ENCODE results near the gene NRCAM.

NRCAM gene

GRCh38 chr7:108132551-108133265 lies 323.5 kb downstream of the NRCAM start:
- CTCF ChIA-PET, result interaction anchor here (1.0 to 10.9 kb wide), 9 partner anchors 9 to 108 kb away, joined by 3 to 107 read pairs (median 6); no protein-coding TSS in a partner anchor
- POLR2A ChIA-PET, result interaction anchor here (1.0 kb wide), 1 partner anchor 8 kb away, joined by 3 read pairs; no protein-coding TSS in a partner anchor
- no peak for TF ChIP-seq CTCF (IDR thresholded peaks at IDR 0.05; ENCODE audit: control extremely low read depth, extremely low read depth, low read depth, missing control alignments)
- DNase-seq (ENCODE audit: extremely low spot score), result no peak

GRCh38 chr7:108130261-108130660 lies 326.0 kb downstream of the NRCAM start, which contains the start of gene LAMB4:
LAMB4 (minus strand) TSS chr7:108130361; CDS start chr7:108123164, 7,197 bp downstream.
- CTCF ChIA-PET, result interaction anchor here (0.7 to 10.9 kb wide), 4 partner anchors 10 to 17 kb away, joined by 3 to 107 read pairs (median 12); no protein-coding TSS in a partner anchor
- no peak for TF ChIP-seq CTCF (IDR thresholded peaks at IDR 0.05; ENCODE audit: control extremely low read depth, extremely low read depth, low read depth, missing control alignments)
- no peak for DNase-seq (ENCODE audit: extremely low spot score)
- POLR2A ChIA-PET, result no interaction called here

GRCh38 chr7:108129018-108129965 lies 326.9 kb downstream of the NRCAM start:
- TF ChIP-seq CTCF (IDR thresholded peaks at IDR 0.05; ENCODE audit: control extremely low read depth, extremely low read depth, low read depth, missing control alignments), result no peak
- DNase-seq (ENCODE audit: extremely low spot score), result no peak
- ChIA-PET POLR2A (no interaction called here), CTCF (interaction anchor here (1.9 to 10.9 kb wide), 3 partner anchors 8 to 17 kb away, joined by 4 to 107 read pairs (median 19); no protein-coding TSS in a partner anchor)

- TF ChIP-seq CTCF (IDR thresholded peaks at IDR 0.05; ENCODE audit: control extremely low read depth, extremely low read depth, low read depth, missing control alignments), result no peak
- no peak for DNase-seq (ENCODE audit: extremely low spot score)
- POLR2A ChIA-PET, result no interaction called here
- CTCF ChIA-PET, result interaction anchor here (0.8 to 10.9 kb wide), 4 partner anchors 8 to 17 kb away, joined by 3 to 107 read pairs (median 12); no protein-coding TSS in a partner anchor
These were observed 327.7 kb downstream of the NRCAM start for GRCh38 chr7:108128514-108128913.

GRCh38 chr7:108127461-108127860 lies 328.8 kb downstream of the NRCAM start:
- no peak for TF ChIP-seq CTCF (IDR thresholded peaks at IDR 0.05; ENCODE audit: control extremely low read depth, extremely low read depth, low read depth, missing control alignments)
- ChIA-PET CTCF (no interaction called here), POLR2A (no interaction called here)
- no peak for DNase-seq (ENCODE audit: extremely low spot score)

GRCh38 chr7:108124820-108125219 lies 331.4 kb downstream of the NRCAM start:
- no peak for DNase-seq (ENCODE audit: extremely low spot score)
- ChIA-PET CTCF (interaction anchor here (1.1 to 2.6 kb wide), 5 partner anchors 11 to 21 kb away, joined by 3 to 22 read pairs (median 3); no protein-coding TSS in a partner anchor), POLR2A (interaction anchor here (1.0 kb wide), 1 partner anchor 9 kb away, joined by 3 read pairs; no protein-coding TSS in a partner anchor)
- TF ChIP-seq CTCF (IDR thresholded peaks at IDR 0.05; ENCODE audit: control extremely low read depth, extremely low read depth, low read depth, missing control alignments), result no peak

All from GM10248 (cell line).